GM21723 (cell line): ENCODE measurements around the gene MYH9.

Experiments used
- ATAC-seq: cut with Tn5 transposase; IDR thresholded peaks from one replicate; pipeline ENCODE4 v1.9.1; 2021; ENCODE audit warnings: mild to moderate bottlenecking, moderate library complexity; ENCODE audit not compliant: unreplicated experiment

Gene MYH9

GRCh38 chr22:36320553-36320952, 67.2 kb downstream of the MYH9 start:
- ATAC-seq = no peak

- ATAC-seq = no peak
Measured at GRCh38 chr22:36319595-36320497, 67.9 kb downstream of the MYH9 start.

- no peak for ATAC-seq
Measured at GRCh38 chr22:36318442-36318841, 69.3 kb downstream of the MYH9 start.

GRCh38 chr22:36317658-36318271, 70.0 kb downstream of the MYH9 start:
- no peak for ATAC-seq

- ATAC-seq = no peak
Measured at GRCh38 chr22:36316419-36316818, 71.3 kb downstream of the MYH9 start.

GRCh38 chr22:36315325-36315724, 72.4 kb downstream of the MYH9 start:
- ATAC-seq = no peak

- ATAC-seq = no peak
Measured at GRCh38 chr22:36311386-36312085, 76.2 kb downstream of the MYH9 start.

- no peak for ATAC-seq
Measured at GRCh38 chr22:36308880-36309279, 78.9 kb downstream of the MYH9 start.

- ATAC-seq = no peak
Measured at GRCh38 chr22:36306227-36306626, 81.5 kb downstream of the MYH9 start.

- ATAC-seq = no peak
Measured at GRCh38 chr22:36305813-36306212, 82.0 kb downstream of the MYH9 start.

GRCh38 chr22:36304429-36304828, 83.3 kb downstream of the MYH9 start:
- no peak for ATAC-seq

GRCh38 chr22:36303874-36304273, 83.9 kb downstream of the MYH9 start:
- ATAC-seq = no peak

GRCh38 chr22:36303115-36303467, 84.7 kb downstream of the MYH9 start:
- no peak for ATAC-seq

- no peak for ATAC-seq
Measured at GRCh38 chr22:36302439-36303114, 85.2 kb downstream of the MYH9 start.

GRCh38 chr22:36301851-36302250, 85.9 kb downstream of the MYH9 start:
- no peak for ATAC-seq

- ATAC-seq = no peak
Measured at GRCh38 chr22:36301384-36301828, 86.4 kb downstream of the MYH9 start.

- no peak for ATAC-seq
Measured at GRCh38 chr22:36300396-36301212, 87.2 kb downstream of the MYH9 start.

- no peak for ATAC-seq
Measured at GRCh38 chr22:36299911-36300310, 87.9 kb downstream of the MYH9 start.

- ATAC-seq = no peak
Measured at GRCh38 chr22:36299295-36299694, 88.5 kb downstream of the MYH9 start.

GRCh38 chr22:36298601-36299000, 89.2 kb downstream of the MYH9 start:
- ATAC-seq = no peak
